Karpas-422 (cell line): ENCODE results near the gene CAPN12. TPM values are rescaled to one million over a fixed set of nuclear protein-coding genes. Genes with fewer than 3 reads are reported as not detected.

ENCODE experiments used
- DNase-seq: peaks from one replicate; pipeline ENCODE4 v3.0.0-alpha.2; 2015
- H2AFZ ChIP-seq: fragments of 200-600 bp; sonication (generic); 2 replicates; pipeline ENCODE4 v1.6.1; 2014; ENCODE audit warnings: antibody characterized with exemption, low read length, mixed read lengths
- H3K27ac ChIP-seq: fragments of 200-600 bp; sonication (generic); 2 replicates; pipeline ENCODE4 v1.5.1; 2014; ENCODE audit warnings: mild to moderate bottlenecking, low read length, moderate library complexity
- H3K27me3 ChIP-seq: fragments of 200-600 bp; sonication (generic); 2 replicates; pipeline ENCODE4 v1.6.1; 2014; ENCODE audit warnings: low read length, mixed read lengths
- H3K36me3 ChIP-seq: fragments of 200-600 bp; sonication (generic); 2 replicates; pipeline ENCODE4 v1.6.1; 2014; ENCODE audit warnings: low read length, mixed read lengths; ENCODE audit not compliant: insufficient read depth
- H3K4me1 ChIP-seq: fragments of 200-600 bp; sonication (generic); 2 replicates; pipeline ENCODE4 v1.6.1; 2014; ENCODE audit warnings: mild to moderate bottlenecking, low read length, mixed read lengths
- H3K4me2 ChIP-seq: fragments of 200-600 bp; sonication (generic); 2 replicates; pipeline ENCODE4 v1.6.1; 2014; ENCODE audit warnings: low read length, low read depth, mild to moderate bottlenecking; ENCODE audit not compliant: poor library complexity, severe bottlenecking
- H3K4me3 ChIP-seq: fragments of 200-600 bp; sonication (generic); 2 replicates; pipeline ENCODE4 v1.5.1; 2014; ENCODE audit warnings: mild to moderate bottlenecking, antibody characterized with exemption, low read length, mixed read lengths
- H3K79me2 ChIP-seq: fragments of 200-600 bp; sonication (generic); 2 replicates; pipeline ENCODE4 v1.6.1; 2014; ENCODE audit warnings: mild to moderate bottlenecking, low read length, mixed read lengths
- H3K9ac ChIP-seq: fragments of 200-600 bp; sonication (generic); 2 replicates; pipeline ENCODE4 v1.6.0; 2014; ENCODE audit warnings: low read length
- H3K9me2 ChIP-seq: fragments of 200-600 bp; sonication (generic), shearing (Covaris generic); replicated peaks from 2 replicates; pipeline ENCODE4 v1.6.0; 2014; ENCODE audit warnings: mild to moderate bottlenecking, low read length, moderate library complexity; ENCODE audit not compliant: insufficient read depth
- H3K9me3 ChIP-seq: fragments of 300-700, 200-600 bp; sonication (generic); 2 replicates; pipeline ENCODE4 v1.6.1; 2014; ENCODE audit warnings: low read length, mixed read lengths
- H4K20me1 ChIP-seq: fragments of 200-600 bp; sonication (generic); 2 replicates; pipeline ENCODE4 v1.6.1; 2014; ENCODE audit warnings: mild to moderate bottlenecking, antibody characterized with exemption, low read length, low read depth; ENCODE audit not compliant: insufficient read depth
- total RNA-seq: library from RNA; depleted of rRNA; stranded (reverse); fragments of >200 nt; shearing (Covaris generic); gene quantifications from 2 replicates; pipeline ENCODE4 v1.2.3, GENCODE V29; 2014; ENCODE audit warnings: low replicate concordance

CAPN12 gene
- total RNA-seq, 1 experiment from 2014 or later, result not detected

DNA sequence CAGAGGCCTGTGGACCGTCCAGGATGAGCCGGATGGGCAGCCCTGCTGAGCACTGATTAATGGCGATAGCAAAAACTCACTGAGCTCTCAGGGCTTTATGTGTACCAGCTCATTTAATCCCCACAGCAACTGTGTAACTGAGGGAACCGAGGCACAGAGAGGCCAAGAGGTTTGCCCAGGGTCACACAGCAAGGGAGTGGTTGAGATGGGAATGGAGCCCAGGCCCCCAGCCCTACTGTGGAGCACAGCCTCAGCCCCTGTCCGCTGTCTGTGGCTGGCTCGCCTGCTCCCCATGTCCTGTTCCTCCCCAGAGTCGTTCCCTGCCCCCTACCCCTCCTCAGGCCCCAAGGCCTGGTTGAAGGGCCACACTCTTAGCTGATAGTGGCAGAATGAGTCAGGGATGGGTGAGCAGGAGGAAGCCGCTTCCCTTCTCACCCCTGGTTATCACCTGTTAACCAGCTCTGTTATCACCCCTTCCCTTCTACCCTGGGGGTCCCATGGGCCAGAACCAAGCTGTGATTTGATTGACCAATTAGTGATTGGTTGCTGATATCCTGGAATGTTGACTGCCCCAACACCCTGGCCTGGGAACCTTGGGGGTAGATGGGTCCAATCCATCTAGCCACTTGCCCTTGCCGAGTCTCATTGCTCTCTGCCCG, 21.2 kb downstream of the CAPN12 start:
- Histone ChIP-seq H3K27ac (no peak overlapping the region), H3K27me3 (no peaks in the 10 kb centered on the region), H3K9me3 (no peaks in the 10 kb centered on the region), H4K20me1 (no peaks in the 10 kb centered on the region; the same call in 1 of the 2 replicates), H3K9me2 (no peaks in the 10 kb centered on the region), H3K9ac (no peak overlapping the region), H3K4me3 (no peak overlapping the region), H3K4me2 (no peak overlapping the region), H3K4me1 (no peaks in the 10 kb centered on the region), H3K79me2 (no peaks in the 10 kb centered on the region), H2AFZ (no peak overlapping the region), H3K36me3 (no peaks in the 10 kb centered on the region)
- DNase-seq, result no peak

DNA sequence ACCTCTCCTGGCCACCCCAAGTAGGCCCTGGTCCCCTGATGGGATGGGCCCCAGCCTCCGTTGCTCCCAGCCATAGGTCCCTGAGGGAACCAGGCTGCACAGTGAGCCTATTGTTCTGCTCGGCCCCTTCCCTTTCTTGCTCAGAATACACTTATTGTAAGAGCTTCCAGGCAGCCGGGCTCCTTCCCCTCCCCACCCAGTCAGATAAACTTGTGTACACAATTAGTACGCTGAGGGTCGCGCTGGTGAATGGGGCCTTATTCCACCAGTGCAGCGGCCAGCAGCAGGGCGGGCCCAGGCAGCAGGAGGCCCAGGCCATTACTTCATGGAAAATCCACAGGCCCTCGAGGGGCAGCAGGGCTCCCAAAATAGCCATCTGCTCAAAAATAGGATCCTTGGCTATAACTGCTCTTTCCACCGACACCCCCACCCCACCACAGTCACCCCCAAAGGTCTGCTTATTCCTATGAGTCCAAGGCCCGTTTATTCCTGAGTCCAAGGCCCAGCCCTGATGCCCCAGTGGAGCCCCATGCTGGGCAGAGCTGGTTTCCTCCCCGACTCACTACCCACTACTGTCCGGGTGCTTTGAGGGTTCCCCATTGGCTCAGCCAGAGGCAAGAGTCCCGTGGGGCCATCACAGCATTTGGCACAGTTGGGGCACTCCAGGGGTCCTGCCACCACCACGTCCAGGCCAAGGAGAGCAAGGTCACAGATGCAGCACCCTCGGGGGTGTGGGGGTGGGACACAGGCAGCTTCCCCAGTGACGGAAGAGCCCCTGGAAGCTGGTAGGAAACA, 22.1 kb downstream of the CAPN12 start:
- Histone ChIP-seq H3K4me3 (no peak overlapping the region), H3K4me2 (no peak overlapping the region), H3K36me3 (no peaks in the 10 kb centered on the region; the same call in 1 of the 2 replicates), H3K27ac (no peak overlapping the region), H3K4me1 (no peaks in the 10 kb centered on the region), H3K9me3 (no peaks in the 10 kb centered on the region), H3K79me2 (no peaks in the 10 kb centered on the region), H2AFZ (no peak overlapping the region), H3K27me3 (no peaks in the 10 kb centered on the region), H3K9ac (no peak overlapping the region), H4K20me1 (no peaks in the 10 kb centered on the region; the same call in 1 of the 2 replicates), H3K9me2 (no peaks in the 10 kb centered on the region)
- no peak for DNase-seq

DNA sequence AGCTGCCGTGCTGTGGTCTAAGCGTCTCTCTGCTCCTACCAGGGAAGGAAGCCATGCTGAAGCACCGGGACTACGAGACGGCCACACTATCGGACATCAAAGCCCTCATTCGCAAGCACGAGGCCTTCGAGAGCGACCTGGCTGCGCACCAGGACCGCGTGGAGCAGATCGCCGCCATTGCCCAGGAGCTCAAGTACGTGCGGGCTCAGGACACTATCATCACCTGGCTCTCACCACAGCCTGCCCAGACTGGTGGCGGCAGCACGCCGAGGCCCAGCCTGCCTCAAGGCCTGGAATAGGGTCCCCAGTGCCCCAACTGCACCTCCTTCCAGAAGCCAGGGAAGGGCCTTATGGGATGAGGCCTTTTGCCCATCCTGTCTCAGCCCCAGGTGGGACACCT, 22.8 kb downstream of the CAPN12 start:
- H3K79me2 ChIP-seq, result no peaks in the 10 kb centered on the region
- no peaks in the 10 kb centered on the region for H3K9me3 ChIP-seq
- H3K36me3 ChIP-seq, result no peaks in the 10 kb centered on the region; the same call in 1 of the 2 replicates
- H3K9me2 ChIP-seq, result no peaks in the 10 kb centered on the region
- DNase-seq, result no peak
- H2AFZ ChIP-seq, result no peak overlapping the region
- H3K4me2 ChIP-seq, result no peak overlapping the region
- H3K4me1 ChIP-seq, result no peaks in the 10 kb centered on the region
- no peaks in the 10 kb centered on the region; the same call in 1 of the 2 replicates for H4K20me1 ChIP-seq
- H3K9ac ChIP-seq, result no peak overlapping the region
- no peak overlapping the region for H3K4me3 ChIP-seq
- H3K27me3 ChIP-seq, result no peaks in the 10 kb centered on the region
- no peak overlapping the region for H3K27ac ChIP-seq

DNA sequence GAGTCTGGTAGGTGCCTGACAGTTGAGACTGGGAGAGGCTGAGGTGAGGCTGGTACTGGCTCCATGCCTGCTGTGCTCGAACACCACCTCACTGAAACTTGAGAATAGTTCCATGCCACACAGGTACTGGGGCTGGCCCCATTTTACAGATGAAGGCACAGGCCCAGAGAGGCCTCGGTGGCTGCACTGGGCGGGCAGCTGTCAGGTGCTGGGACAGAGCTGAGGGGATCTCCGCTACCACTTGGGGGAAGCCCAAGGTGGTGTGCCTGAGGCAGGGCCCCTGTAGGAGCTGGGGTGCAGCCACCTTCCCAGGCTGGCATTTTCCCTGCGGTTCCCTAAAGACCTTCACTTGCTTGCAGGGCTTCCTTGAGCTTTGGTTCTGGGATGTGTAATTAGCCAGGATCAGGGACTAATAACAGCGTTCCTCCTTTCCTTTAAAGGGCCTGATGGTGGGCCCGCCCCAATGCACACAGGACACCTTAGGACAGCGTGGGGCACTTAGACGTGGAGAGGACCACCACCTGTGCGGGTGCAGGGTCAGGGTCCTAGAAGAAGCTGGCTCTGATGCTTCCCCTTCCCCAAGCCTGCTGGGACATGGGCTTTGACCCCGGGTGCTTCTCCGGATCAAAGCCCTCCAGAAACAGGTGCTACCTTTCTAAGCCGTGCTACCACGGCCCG, 23.6 kb downstream of the CAPN12 start:
- Histone ChIP-seq H3K79me2 (no peaks in the 10 kb centered on the region), H2AFZ (no peak overlapping the region), H3K9me3 (no peaks in the 10 kb centered on the region), H3K4me3 (no peak overlapping the region), H4K20me1 (no peaks in the 10 kb centered on the region; the same call in 1 of the 2 replicates), H3K27ac (no peak overlapping the region), H3K36me3 (no peaks in the 10 kb centered on the region; the same call in 1 of the 2 replicates), H3K27me3 (no peaks in the 10 kb centered on the region), H3K9me2 (no peaks in the 10 kb centered on the region), H3K4me1 (no peaks in the 10 kb centered on the region), H3K4me2 (no peak overlapping the region), H3K9ac (no peak overlapping the region)
- no peak for DNase-seq

DNA sequence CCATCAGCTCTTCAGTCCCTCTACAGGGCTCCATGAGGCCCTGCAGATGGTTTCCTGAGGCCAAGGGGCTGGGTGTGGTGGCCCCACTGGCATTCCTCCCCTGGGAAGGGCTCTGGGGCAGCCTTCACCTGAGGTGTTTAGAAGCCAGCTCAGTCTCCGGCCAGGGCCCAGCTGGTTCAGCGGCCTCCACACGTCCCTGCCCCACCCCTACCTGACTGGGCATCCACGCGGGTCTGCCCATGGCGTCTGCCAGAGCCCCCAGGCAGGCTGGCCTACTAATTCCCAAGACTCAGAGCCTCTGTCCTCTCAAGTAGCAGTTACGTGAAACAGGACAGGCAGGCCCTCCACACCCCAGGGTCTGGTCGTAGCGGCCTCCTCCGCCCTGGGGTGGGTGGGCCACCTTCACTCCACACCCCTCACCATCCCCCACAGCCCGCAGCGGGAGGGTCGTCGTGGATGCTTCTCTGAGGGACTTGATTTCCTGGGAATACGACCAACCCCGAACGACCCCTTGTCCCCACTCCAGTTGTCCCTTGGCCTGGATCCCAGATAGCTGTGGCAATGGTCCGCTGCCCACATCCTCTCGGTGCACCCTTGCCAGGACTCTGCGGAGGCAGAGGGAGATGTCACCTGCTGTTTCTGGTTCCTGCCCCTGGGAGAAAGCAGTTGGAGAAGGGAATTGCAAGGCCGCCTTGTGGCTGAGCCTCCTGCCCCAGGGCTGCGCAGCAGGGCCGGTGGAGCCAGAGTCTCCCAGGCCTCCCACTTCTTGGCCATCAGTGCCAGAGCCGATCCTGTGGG, 24.3 kb downstream of the CAPN12 start:
- Histone ChIP-seq H3K36me3 (no peaks in the 10 kb centered on the region; the same call in 1 of the 2 replicates), H3K27ac (no peak overlapping the region), H3K9me3 (no peaks in the 10 kb centered on the region), H3K79me2 (no peaks in the 10 kb centered on the region), H3K27me3 (no peaks in the 10 kb centered on the region), H3K9ac (no peak overlapping the region), H3K4me1 (no peaks in the 10 kb centered on the region), H3K4me2 (no peak overlapping the region), H2AFZ (no peak overlapping the region), H4K20me1 (no peaks in the 10 kb centered on the region; the same call in 1 of the 2 replicates), H3K4me3 (no peak overlapping the region), H3K9me2 (no peaks in the 10 kb centered on the region)
- no peak for DNase-seq

DNA sequence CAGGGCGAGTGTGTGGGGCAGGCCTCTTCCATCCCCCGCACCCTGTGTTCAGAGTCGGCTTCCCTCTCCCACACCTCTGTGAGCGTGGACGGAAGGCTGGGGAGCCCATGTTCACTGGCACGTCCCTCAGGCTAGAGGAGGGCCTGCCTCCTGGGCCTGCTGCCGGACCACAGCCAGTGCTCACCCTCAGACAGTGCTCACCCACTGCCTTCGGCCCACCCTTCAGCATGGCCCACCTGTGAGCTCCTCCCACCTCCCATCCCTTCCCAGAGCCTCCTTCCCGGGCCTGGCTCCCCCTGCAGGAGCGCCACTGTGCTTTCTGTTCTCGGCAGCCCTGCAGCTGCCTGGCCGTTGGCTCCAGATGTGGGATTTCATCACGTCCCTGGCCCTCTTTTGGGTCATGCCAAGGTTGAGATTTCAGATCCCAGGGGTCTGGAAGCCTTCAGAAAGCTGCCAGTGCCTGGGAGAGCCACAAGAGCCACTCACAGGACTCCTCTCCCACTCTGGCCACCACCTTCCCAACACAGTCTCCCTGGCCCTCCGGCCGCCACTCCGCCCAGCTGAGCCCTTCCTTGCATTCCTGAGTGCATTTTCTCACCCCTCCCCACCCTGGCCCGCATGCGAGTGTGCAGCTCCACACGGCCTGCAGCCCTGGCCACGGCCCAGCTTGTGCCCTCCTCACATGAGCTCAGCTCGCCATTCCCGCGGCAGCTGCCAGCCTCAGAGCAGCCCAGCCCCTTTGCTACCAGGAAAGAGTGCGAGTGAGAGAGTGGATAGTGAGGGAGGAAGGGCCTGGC, 25.3 kb downstream of the CAPN12 start:
- no peaks in the 10 kb centered on the region; the same call in 1 of the 2 replicates for H3K36me3 ChIP-seq
- no peaks in the 10 kb centered on the region for H3K9me2 ChIP-seq
- DNase-seq, result no peak
- H3K9ac ChIP-seq, result no peak overlapping the region
- H3K27ac ChIP-seq, result no peak overlapping the region
- H4K20me1 ChIP-seq, result no peaks in the 10 kb centered on the region; the same call in 1 of the 2 replicates
- H3K4me3 ChIP-seq, result no peak overlapping the region
- no peaks in the 10 kb centered on the region for H3K79me2 ChIP-seq
- H3K9me3 ChIP-seq, result no peaks in the 10 kb centered on the region
- no peak overlapping the region for H3K4me2 ChIP-seq
- no peak overlapping the region for H2AFZ ChIP-seq
- no peaks in the 10 kb centered on the region for H3K4me1 ChIP-seq
- no peaks in the 10 kb centered on the region for H3K27me3 ChIP-seq

DNA sequence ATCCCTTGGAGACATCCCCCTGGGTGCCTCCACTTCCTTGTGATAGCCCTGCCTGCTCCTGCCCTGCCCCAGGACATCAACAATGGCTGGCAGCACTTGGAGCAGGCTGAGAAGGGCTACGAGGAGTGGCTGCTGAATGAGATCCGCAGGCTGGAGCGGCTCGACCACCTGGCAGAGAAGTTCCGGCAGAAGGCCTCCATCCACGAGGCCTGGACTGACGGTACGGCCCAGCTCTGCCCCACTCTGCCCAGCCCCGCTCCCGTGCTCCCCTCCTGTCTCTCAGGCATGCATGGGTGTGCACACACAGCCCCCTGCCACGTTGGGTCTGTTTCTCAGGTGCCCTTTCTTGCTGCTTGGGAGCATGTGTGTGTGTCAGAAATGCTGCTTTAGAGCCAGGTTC, 26.4 kb downstream of the CAPN12 start:
- no peak overlapping the region for H2AFZ ChIP-seq
- H3K4me3 ChIP-seq, result no peak overlapping the region
- H3K9me3 ChIP-seq, result no peaks in the 10 kb centered on the region
- no peak for DNase-seq
- H3K36me3 ChIP-seq, result no peaks in the 10 kb centered on the region; the same call in 1 of the 2 replicates
- no peaks in the 10 kb centered on the region for H3K79me2 ChIP-seq
- H4K20me1 ChIP-seq, result no peaks in the 10 kb centered on the region; the same call in 1 of the 2 replicates
- no peak overlapping the region for H3K9ac ChIP-seq
- no peaks in the 10 kb centered on the region for H3K27me3 ChIP-seq
- no peaks in the 10 kb centered on the region for H3K4me1 ChIP-seq
- no peak overlapping the region for H3K4me2 ChIP-seq
- no peaks in the 10 kb centered on the region for H3K9me2 ChIP-seq
- no peak overlapping the region for H3K27ac ChIP-seq
